ENCODE data around the gene DAPK2. TPM values are rescaled to one million over a fixed set of nuclear protein-coding genes. Genes with fewer than 3 reads are reported as not detected.

DAPK2 gene
- total RNA-seq, 2 donors from 2014 or later: 28.8 to 57.6 TPM

DNA sequence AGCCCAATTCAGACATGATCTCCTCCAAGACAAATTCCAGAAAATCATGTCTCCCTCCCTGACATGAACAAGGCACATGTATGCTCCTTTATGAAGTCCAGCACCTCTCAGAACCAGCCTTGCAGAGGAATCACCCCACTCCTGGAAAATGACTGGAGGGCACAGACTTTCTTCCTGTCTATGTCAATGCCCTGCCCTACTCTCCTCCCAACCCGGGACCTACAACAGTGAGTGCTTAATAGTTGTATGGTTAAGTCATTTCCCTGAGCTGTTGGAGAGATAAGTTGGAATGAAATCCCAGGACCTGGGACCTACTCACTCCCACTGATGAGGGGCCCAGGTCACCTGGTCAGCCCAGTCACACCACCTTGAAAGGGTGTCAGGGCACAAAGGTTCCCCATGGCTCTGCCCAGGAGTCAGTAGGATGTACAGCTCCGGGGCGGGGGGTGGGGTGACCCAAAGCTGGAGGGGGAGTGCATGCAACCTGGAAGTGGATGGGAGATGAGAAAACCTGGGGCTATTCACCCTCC is 132.4 kb downstream of the DAPK2 start:
- DNase-seq (ENCODE audit: low spot score): no peak
- Histone ChIP-seq H3K27me3 (no peaks in the 10 kb centered on the region), H3K27ac (peak overlapping the region; percentile 7 to 25), H3K36me3 (no peaks in the 10 kb centered on the region), H3K4me1 (peaks cover 0 to 45% of the 10 kb centered on the region in 2 donors), H3K4me3 (no peak overlapping the region), H3K9me3 (no peaks in the 10 kb centered on the region)
- TF ChIP-seq, protein P1, sequence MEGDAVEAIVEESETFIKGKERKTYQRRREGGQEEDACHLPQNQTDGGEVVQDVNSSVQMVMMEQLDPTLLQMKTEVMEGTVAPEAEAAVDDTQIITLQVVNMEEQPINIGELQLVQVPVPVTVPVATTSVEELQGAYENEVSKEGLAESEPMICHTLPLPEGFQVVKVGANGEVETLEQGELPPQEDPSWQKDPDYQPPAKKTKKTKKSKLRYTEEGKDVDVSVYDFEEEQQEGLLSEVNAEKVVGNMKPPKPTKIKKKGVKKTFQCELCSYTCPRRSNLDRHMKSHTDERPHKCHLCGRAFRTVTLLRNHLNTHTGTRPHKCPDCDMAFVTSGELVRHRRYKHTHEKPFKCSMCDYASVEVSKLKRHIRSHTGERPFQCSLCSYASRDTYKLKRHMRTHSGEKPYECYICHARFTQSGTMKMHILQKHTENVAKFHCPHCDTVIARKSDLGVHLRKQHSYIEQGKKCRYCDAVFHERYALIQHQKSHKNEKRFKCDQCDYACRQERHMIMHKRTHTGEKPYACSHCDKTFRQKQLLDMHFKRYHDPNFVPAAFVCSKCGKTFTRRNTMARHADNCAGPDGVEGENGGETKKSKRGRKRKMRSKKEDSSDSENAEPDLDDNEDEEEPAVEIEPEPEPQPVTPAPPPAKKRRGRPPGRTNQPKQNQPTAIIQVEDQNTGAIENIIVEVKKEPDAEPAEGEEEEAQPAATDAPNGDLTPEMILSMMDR (IDR thresholded peaks at IDR 0.05): no peak

DNA sequence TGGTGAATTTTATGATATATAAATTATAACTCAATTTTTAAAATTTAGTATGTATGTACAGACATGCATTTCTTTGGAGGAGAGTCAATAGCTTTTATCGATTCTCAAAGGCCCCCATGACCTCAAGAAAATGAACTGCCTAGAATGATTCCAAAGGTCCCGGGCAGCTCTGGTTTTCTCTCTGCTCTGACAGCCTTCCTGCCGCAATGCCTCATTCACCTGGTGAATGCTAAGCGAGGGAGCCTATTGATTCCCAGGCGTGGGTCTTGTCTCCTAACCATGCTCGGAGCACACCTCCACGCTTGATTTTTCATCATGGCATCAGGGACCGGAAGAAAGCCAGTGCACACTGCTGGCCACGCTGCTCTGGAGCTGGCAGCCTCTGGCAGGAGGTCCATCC is 132.9 kb downstream of the DAPK2 start:
- Histone ChIP-seq H3K9me3 (no peaks in the 10 kb centered on the region), H3K36me3 (peaks cover 4% of the 10 kb centered on the region), H3K27me3 (no peaks in the 10 kb centered on the region), H3K27ac (peak overlapping the region in 1 of 2 donors; percentile 25), H3K4me1 (peaks cover 0 to 47% of the 10 kb centered on the region in 2 donors), H3K4me3 (no peak overlapping the region)
- DNase-seq (ENCODE audit: low spot score): no peak
- TF ChIP-seq, protein P1 (IDR thresholded peaks at IDR 0.05): no peak

DNA sequence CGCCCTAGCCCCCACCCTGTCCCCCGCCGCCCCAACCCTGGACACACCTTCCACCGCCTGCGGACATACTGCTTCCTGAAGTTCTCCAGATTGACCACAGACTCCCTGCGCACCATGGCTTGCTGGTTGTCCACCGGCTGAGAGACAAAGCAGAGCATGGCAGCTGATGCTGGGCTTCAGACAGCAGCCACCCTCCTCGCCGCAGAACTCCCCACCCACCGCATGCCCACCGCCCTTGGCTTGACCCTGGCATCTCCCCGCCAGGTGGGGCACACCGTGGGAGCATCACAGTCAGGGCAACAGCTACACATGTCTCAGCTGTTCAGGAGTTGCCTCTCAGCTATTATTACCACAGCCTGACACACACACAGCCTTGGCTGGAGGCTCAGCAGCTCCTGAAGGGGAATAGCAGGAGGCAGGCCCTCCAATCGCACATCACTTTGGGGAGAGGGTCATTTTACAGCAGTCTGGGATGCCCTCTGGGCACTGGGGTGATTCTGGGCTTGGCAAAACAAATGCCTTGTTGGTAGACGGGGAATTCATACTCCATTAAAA is 134.1 kb downstream of the DAPK2 start:
- Histone ChIP-seq H3K4me3 (no peak overlapping the region), H3K27ac (no peak overlapping the region), H3K4me1 (peaks cover 0 to 37% of the 10 kb centered on the region in 2 donors), H3K9me3 (no peaks in the 10 kb centered on the region), H3K27me3 (no peaks in the 10 kb centered on the region), H3K36me3 (peaks cover 9% of the 10 kb centered on the region)
- TF ChIP-seq, protein P1 (IDR thresholded peaks at IDR 0.05): no peak
- DNase-seq (ENCODE audit: low spot score): no peak

DNA sequence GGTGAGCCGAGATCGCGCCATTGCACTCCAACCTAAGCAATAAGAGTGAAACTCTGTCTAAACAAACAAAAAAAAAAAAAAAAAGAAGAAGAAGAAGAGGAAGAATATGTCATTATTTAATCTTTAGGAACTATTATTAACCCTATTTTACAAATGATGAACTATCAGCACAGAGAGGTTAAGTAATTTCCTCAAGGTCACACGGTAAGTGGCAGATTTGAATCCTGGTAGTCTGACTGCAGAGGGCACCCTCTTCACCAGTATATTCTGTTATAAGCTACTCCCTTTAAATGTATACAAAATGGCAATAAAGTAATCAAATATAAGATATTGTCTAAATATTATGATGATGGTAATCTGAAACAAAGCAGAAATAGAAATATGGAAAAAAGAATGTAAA is 135.1 kb downstream of the DAPK2 start:
- Histone ChIP-seq H3K27ac (no peak overlapping the region), H3K4me3 (no peak overlapping the region), H3K27me3 (no peaks in the 10 kb centered on the region), H3K9me3 (no peaks in the 10 kb centered on the region), H3K4me1 (peaks cover 0 to 29% of the 10 kb centered on the region in 2 donors), H3K36me3 (peaks cover 9% of the 10 kb centered on the region)
- TF ChIP-seq, protein P1 (IDR thresholded peaks at IDR 0.05): no peak
- no peak for DNase-seq (ENCODE audit: low spot score)

DNA sequence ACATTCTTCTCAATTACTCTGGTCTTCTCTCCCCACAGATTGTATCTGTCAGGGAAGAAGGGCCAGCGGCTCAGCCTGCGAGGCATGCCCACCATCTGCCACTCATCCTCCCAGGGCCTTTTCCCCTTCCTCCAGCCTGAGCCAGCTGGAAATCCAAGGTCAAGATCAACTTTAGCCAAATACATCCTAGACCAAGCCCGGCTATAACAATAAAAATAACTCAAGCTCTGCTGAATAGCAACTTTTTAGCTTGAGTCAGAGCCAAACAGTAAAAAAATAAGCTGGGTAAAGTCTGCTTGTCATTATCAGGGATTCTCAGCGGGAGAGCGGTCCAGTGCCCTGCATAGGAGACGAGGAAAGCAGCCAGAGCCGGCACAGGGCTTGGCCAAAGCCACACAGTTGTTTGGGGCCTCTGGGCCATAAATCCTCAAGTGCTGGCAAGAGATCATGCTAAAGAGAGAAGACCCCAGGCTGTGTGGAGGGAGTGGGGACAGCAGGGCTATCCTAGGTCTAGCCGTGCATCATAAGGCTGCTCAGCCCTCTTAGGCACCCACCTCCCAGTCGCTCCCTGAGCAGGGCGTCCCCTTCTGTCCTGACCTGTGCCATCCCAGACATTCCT is 136.4 kb downstream of the DAPK2 start:
- TF ChIP-seq, protein P1 (IDR thresholded peaks at IDR 0.05): no peak

More for the DNA sequence above, 136.4 kb downstream of the DAPK2 start:
- DNase-seq (ENCODE audit: low spot score): no peak
- Histone ChIP-seq H3K4me3 (no peak overlapping the region), H3K9me3 (no peaks in the 10 kb centered on the region), H3K36me3 (peaks cover 9% of the 10 kb centered on the region), H3K27me3 (no peaks in the 10 kb centered on the region), H3K27ac (peak overlapping the region; percentile 9 to 45), H3K4me1 (peaks cover 0 to 22% of the 10 kb centered on the region in 2 donors)

Data from right atrium auricular region (tissue), 2 donors.